Epithelial cell of prostate (primary cell): ENCODE measurements around the gene STRN4.
"Not testable (repeated sequence)": the region's sequence is repeated elsewhere in the genome, so short reads cannot be mapped to it uniquely, and the experiment has no call there.

Experiments used
- DNase-seq: peaks from one replicate; pipeline ENCODE4 v3.0.0-alpha.2; 2011; ENCODE audit warnings: low read depth, low spot score
- H3K27ac ChIP-seq: fragments of 450-650 bp; 2 replicates; pipeline ENCODE4 v1.5.1; 2017; ENCODE audit warnings: mild to moderate bottlenecking

The STRN4 gene

DNA sequence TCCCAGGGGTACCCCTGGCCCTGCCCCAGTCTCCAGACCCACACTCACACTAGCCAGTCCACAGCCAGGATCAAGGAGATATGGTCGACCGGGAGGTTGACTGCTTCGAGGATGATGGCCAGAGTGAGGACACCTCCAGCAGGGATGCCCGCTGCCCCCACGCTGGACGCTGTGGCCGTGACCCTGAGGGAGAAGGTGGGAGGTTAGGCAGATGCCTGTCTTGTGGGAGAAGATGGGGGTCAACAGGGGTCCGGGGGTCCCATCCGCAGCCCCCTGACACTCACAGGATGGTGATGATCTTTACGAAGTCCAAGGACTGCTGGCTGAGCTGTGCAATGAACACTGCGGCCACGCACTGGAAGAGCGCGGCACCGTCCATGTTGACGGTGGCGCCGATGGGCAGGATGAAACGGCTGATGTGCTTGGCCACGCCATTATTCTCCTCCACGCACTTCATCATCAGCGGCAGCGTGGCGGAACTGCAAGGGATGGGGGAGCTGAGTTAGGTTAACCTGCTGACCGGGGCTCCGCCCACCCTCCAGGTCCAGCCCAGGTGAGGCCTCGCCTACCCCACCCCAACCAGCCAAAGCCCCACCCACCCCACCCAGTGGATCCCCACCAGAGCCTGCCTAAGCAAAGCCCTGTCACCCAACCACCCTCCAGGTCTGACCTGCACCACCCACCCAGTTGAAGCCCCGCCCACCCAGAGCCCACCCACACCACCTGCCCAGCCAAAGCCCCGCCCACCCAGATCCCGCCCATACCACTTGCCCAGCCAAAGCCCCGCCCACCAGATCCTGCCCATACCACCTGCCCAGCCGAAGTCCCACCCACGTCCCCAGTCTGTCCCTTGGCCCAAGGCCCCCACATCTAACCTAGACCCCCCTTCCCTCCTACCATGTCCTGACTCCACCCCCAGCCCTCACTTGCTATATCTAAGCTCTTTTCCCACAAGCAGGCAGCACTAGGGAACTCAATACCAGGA is 31.0 kb upstream of the STRN4 start:
- no peak overlapping the region for H3K27ac ChIP-seq

DNA sequence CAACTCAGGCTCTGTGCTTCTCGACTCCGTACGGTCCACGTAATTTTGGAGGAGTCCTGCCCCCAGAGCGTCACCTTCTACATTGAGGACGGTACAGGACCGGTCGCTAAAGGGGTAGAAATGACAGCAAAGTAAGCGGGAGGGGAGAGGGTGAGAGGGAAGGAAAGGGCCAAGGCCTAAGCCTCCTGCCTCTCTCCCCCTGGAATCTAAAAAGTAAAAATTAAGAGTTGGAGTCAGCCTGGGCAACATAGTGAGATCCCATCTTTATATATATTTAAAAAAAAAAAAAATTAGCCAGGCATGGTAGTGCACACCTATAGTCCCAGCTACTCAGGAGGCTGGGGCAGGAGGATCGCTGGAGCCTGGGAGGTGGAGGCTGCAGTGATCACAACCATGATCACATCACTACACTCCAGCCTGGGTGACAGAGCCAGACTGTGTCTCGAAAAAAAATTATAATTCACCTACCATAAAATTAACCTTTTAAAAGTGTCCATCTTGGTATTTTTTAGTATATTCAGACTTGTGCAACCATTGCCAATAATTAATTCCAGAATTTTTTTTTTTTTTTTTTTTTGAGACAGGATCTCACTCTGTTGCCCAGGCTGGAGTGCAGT is 29.5 kb upstream of the STRN4 start:
- DNase-seq: no peak

More for the DNA sequence above, 31.0 kb upstream of the STRN4 start:
- DNase-seq: no peak

DNA sequence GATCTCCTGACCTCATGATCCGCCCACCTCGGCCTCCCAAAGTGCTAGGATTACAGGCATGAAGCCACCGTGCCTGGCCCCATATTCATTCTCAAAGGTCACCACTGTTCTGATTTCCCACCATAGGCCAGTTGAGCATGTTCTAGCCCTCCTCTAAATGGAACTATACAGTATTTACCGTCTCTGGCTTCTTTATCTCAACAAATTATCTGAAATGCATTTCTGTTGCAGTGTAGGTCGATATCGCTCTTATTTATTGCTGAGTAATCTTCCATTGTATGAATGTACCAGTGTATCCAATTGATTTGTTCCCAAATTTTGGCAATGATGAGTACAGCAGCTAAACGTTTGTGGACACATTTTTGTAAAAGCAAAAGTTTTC is 26.8 kb upstream of the STRN4 start:
- DNase-seq: no peak
- no peak overlapping the region for H3K27ac ChIP-seq

More for the DNA sequence above, 29.5 kb upstream of the STRN4 start:
- H3K27ac ChIP-seq: no peak overlapping the region

DNA sequence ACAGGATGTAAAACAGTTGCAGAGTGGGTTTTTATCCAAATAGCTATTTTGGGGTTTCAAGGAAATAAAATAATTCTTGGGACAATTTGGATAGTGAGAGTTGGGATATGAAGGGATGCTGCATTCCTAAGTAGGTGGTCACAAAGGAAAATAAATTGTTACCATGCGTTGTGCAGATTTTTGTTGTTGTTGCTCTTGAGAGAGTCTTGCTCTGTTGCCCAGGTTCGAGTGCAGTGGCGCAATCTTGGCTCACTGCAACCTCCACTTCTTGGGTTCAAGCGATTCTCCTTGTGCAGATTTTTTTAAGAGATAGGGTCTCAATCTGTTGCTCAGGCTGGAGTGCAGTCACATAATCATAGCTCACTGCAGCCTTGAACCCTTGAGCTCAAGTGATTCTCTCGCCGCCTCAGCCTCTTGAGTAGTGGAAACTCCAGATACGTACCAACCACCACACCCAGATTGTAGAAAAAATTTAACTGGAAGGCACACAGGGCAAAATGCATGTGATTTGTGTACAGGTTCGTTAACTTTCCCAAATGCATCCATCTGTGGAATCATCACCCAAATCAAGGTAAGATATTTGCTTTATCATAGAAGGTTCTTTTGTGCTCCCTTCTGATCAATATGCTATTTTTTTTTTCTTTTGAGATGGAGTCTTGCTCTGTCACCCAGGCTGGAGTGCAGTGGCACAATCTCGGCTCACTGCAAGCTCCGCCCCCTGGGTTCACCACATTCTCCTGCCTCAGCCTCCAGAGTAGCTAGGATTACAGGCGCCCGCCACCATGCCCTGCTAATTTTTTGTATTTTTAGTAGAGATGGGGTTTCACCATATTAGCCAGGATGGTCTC is 26.1 kb upstream of the STRN4 start:
- no peak for DNase-seq
- no peak overlapping the region for H3K27ac ChIP-seq

DNA sequence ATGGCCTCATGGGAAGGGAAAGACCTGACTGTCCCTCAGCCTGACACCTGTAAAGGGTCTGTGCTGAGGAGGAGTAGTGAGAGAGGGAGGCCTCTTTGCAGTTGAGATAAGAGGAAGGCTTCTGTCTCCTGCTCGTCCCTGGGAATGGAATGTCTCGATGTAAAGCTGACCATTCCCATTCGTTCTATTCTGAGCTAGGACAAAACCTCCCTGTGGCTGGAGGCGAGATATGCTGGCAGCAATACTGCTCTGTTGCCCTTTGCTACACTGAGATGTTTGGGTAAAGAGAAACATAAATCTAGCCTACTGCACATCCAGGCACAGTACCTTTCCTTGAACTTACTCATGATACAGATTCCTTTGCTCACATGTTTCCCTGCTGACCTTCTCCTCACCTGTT is 22.5 kb upstream of the STRN4 start:
- H3K27ac ChIP-seq, DNase-seq: not testable (repeated sequence)

DNA sequence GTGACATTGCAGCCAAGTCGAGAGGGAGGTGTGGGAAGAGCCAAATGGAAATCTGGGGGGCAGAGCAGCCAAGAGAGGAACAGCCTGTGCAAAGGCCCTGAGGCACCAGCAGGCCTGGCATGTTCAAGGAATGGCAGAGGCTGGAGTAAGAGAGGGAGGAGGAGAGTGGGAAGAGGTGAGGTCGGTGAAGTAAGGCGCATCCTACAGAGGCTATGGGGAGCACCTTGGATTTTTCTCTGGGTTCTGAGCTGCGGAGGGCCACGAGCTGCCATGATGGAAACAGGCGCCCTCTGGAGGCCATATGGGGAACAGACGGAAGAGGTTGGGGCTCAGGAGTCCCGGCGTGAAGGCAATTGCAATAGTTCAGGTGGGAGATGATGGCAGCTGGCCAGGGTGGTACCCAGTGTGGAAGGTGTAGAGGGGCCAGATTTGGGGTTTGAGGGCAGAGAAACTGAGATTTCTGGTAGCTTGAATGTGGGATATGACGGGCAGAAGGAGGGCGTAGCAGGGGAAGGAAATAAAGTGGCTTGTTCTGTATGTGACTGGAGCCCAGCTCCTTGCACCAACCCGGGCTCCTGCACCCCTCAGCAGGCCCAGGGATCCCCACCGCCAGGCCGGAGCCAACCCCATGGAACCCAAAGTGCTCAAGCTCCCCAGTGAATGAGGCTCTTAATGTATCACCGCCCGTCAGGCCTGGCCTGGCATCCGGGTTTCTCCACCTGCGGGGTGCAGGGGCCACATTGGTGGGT is 20.5 kb upstream of the STRN4 start:
- DNase-seq: no peak
- no peak overlapping the region for H3K27ac ChIP-seq

DNA sequence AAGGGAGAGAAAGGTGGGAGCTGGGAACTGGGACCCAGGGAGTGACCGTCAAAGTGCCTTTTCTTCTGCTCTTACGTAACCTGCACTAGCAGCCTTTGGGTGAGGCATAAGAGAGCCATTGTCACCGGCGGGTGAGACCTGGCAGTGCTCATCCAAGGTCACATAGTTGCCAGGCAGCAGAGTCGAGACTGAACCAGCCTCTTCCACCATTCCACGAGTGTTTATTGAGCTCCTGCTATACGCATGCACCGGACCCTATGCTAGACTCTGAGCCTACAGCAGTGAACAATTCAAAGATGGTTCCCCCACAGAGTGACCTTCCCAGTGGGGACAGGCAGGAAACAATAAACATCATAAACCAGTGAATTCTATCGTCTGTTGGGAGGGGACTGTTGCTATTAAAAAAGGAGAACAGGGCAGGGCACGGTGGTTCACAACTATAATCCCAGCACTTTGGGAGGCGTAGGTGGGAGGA is 18.6 kb upstream of the STRN4 start:
- H3K27ac ChIP-seq: peak overlapping the region; percentile 38

DNA sequence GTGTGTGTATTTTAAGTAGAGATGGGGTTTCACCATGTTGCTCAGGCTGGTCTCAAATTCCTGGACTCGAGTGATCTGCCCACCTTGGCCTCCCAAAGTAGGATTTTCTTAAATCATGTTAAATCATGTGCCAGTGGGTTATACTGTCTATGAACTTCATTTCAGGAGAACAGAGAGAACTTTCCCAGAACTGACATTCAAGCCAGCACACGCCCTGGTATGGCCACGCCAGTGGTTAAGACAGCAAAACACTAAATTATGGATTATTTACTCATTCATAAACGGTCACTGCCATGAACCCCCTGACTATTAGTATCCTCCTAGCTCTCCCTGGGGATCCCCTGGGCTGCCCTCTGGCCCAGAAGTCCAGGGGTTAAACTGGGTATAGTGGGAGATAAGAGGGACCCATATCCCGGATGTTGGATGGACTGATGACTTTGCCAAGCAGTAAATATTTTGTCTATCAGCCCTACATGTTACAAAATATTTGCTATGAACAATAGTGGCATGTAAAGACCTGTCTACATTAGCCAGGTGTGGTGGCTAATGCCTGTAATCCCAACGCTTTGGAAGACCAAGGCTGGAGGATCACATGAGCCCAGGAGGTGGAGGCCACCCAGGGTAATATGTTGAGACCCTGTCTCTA is 16.1 kb upstream of the STRN4 start:
- DNase-seq: peak; percentile 69
- peak overlapping the region; percentile 91 for H3K27ac ChIP-seq

More for the DNA sequence above, 18.6 kb upstream of the STRN4 start:
- no peak for DNase-seq

DNA sequence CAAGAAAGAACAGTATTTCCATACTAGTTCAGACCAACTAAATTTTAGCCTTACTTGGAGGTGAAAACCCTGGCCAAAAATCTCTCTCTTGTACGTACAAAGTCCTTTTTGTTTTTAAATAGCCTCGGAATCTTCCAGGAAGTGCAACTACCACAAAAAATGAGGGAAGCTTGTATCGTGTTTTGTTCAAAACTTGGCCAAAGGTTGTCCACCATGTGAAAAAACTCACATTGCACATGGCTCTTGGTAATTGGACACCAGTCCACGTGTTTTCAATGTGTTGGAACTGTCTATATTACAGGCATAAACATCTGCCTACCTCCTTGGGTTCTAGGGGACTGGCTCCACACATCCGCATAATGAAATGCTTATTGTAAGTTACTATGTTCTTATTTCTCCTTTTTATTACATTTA is 15.2 kb upstream of the STRN4 start:
- DNase-seq: no peak
- peak overlapping the region; percentile 91 for H3K27ac ChIP-seq

DNA sequence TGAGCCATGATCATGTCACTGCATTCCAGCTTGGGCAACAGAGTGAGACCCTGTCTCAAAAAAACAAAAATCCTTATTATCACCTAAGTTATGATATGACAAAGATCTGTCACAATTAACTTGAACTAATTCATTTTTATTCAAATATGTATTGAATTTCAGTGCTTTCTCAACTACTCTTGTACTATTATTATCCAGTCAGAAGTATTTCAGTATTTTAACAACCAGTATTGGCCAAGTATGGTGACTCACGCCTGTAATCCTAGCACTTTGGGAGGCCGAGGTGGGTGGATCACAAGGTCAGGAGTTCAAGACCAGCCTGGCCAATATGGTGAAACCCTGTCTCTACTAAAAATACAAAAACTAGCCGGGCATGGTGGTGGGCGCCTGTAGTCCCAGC is 14.6 kb upstream of the STRN4 start:
- peak overlapping the region; percentile 91 for H3K27ac ChIP-seq
- not testable (repeated sequence) for DNase-seq

DNA sequence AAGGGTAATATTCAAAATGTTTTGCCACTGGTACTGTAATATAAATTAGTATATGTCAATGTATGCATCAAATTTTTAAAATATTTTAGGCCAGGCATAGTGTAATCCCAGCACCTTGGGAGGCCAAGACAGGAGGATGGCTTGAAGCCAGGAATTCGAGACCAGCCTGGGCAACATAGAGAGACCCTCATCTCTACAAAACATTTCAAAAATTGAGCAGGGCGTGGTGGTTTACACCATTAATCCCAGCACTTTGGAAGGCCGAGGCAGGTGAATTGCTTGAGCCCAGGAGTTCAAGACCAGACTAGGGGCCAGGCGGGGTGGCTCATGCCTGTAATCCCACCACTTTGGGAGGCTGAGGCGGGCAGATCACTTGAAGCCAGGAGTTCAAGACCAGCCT is 14.1 kb upstream of the STRN4 start:
- peak overlapping the region; percentile 91 for H3K27ac ChIP-seq
- no peak for DNase-seq

DNA sequence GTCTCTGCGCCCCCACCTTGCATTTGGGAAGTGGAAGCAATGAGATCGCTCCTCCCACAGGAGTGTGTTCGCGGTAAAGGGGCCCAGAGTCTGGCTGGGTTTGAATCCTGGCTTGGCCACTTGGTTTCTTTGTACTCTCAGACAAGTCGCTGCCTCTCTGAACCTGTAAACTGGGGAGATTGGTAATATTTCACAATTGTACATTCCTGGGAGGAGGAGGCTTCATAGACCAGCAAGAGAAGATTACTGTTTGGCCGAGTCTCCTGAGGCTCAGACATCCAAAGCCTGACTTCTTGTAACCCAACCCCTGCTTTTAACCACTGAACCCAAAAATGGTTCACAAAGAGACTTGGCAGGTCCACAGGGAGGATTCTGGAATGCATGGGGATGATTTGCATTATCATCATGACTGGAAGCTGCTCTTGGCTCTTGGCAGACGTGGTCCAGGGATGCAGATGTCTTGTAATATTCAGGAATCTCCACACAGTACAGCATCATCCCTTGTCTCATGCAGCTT is 13.6 kb upstream of the STRN4 start:
- peak overlapping the region; percentile 91 for H3K27ac ChIP-seq
- no peak for DNase-seq

DNA sequence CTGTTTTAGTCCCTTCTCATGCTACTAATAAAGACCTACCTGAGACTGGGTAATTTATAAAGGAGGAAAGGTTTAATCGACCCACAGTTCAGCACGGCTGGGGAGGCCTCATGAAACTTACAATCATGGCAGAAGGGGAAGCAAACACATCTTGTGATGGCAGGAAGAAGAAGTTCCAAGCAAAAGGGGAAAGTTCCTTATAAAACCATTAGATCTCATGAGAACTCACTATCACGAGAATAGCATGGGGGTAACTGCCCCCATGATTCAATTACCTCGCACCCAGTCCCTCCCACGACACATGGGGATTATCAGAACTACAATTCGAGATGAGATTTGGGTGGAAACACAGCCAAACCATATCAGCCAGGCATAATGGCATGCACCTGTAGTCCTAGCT is 13.0 kb upstream of the STRN4 start:
- no peak for DNase-seq
- H3K27ac ChIP-seq: peak overlapping the region; percentile 91

DNA sequence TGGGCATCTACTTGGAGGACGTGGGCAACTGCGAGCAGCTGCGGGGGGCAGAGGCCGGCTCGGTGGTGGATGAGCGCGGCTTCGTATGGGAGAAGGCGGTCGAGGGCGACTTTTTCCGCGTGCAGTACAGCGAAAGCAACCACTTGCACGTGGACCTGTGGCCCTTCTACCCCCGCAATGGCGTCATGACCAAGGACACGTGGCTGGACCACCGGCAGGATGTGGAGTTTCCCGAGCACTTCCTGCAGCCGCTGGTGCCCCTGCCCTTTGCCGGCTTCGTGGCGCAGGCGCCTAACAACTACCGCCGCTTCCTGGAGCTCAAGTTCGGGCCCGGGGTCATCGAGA is 10.3 kb upstream of the STRN4 start:
- no peak for DNase-seq
- no peak overlapping the region for H3K27ac ChIP-seq

DNA sequence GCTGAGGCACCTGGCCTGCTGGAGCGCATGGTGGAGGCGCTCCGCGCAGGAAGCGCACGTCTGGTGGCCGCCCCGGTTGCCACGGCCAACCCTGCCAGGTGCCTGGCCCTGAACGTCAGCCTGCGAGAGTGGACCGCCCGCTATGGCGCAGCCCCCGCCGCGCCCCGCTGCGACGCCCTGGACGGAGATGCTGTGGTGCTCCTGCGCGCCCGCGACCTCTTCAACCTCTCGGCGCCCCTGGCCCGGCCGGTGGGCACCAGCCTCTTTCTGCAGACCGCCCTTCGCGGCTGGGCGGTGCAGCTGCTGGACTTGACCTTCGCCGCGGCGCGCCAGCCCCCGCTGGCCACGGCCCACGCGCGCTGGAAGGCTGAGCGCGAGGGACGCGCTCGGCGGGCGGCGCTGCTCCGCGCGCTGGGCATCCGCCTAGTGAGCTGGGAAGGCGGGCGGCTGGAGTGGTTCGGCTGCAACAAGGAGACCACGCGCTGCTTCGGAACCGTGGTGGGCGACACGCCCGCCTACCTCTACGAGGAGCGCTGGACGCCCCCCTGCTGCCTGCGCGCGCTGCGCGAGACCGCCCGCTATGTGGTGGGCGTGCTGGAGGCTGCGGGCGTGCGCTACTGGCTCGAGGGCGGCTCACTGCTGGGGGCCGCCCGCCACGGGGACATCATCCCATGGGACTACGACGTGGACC is 9.7 kb upstream of the STRN4 start:
- no peak overlapping the region for H3K27ac ChIP-seq
- DNase-seq: no peak

DNA sequence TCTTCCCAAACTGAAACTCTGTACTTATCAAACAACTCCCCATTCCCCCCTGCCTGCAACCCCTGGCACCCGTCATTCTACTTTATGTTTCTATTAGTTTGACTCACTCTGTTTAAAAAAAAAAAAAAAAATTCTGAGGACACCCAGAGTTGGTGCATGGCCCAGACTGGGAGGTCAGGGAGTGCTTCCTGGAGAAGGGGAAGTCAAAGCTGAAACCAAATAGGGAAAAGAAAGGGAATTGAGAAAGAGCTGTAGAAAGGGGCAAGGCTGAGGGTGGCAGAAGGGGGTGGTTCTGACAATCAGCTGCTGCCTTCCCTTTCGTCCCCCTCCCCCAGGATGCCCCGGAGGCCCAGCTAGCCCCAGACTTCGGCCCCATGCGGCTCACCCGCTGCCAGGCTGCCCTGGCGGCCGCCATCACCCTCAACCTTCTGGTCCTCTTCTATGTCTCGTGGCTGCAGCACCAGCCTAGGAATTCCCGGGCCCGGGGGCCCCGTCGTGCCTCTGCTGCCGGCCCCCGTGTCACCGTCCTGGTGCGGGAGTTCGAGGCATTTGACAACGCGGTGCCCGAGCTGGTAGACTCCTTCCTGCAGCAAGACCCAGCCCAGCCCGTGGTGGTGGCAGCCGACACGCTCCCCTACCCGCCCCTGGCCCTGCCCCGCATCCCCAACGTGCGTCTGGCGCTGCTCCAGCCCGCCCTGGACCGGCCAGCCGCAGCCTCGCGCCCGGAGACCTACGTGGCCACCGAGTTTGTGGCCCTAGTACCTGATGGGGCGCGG is 9.0 kb upstream of the STRN4 start:
- no peak overlapping the region for H3K27ac ChIP-seq

DNA sequence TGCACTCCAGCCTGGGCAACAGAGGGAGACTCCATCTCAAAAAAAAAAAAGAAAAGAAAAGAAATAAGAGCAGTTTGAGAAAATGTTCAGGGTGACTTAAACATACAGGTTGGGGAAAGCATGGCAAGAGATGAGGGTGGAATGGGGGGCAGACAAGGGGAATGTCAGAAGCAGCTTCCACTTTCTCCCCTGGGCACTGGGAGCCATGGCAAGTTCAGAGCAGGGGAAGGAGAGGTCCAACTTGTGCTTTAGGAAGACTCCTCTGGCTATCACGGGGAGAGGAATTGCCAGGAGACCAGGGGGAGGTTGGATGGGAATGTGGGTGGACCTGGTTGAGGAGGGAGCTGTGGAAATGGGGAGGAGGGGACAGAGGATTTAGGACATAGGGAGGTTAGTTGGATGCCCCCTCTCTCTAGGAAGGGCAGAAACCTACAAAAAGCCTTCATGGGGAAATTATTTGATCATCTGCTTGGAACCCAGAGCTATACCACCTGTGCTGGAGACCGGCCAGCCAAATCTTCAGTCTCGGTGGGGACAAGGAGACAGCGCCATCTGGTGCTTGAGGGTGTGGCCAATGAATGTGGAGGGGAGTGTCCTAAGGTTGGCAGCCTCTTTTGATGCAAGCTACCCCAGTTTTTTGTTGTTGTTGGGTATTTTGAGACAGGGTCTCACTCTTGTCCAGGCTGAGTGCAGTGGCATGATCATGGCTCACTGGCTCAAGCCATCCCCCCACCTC is 7.3 kb upstream of the STRN4 start:
- DNase-seq: no peak
- no peak overlapping the region for H3K27ac ChIP-seq

More for the DNA sequence above, 9.0 kb upstream of the STRN4 start:
- DNase-seq: no peak
